GM12878 (cell line): Measurements from ENCODE around the gene CCDC57. TPM values are rescaled to one million over a fixed set of nuclear protein-coding genes. Genes with fewer than 3 reads are reported as not detected.

Experiments
- ATAC-seq: fragments of 200-7000 bp; cut with Tn5 transposase; 3 replicates; pipeline ENCODE4 v1.9.1; 2020; ENCODE audit warnings: mild to moderate bottlenecking, moderate library complexity
- BruUV-seq: library from RNA; stranded (reverse); fragments of 400-500 nt; replicated peaks from 2 replicates; lab custom pipeline; 2021; lab: Mats Ljungman, UMichigan
- CTCF ChIA-PET: fragments of 300-600 bp; sonication (Branson Sonifier 250); formaldehyde crosslinking; extraction: SDS; loops from one replicate; lab custom pipeline; 2021; ENCODE audit warnings: inconsistent platforms; lab: Yijun Ruan, JAX
- POLR2A ChIA-PET: fragments of 350-600 bp; formaldehyde crosslinking; extraction: SDS; loops from one replicate; lab custom pipeline; 2021; ENCODE audit warnings: inconsistent platforms; lab: Charles Lee
- RAD21 ChIA-PET: fragments of 300-600 bp; sonication (Branson Sonifier 250); formaldehyde crosslinking; loops from one replicate; lab custom pipeline; 2023; ENCODE audit warnings: antibody characterized with exemption; ENCODE audit not compliant: unreplicated experiment; lab: Charles Lee
- SMC1A ChIA-PET: fragments of 300-600 bp; sonication (Branson Sonifier 250); formaldehyde crosslinking; loops from one replicate; lab custom pipeline; 2023; ENCODE audit not compliant: unreplicated experiment, uncharacterized antibody; lab: Charles Lee
- DNase-seq: peaks from one replicate; pipeline ENCODE4 v3.0.0-alpha.2; 2011; ENCODE audit warnings: low read depth, low spot score
- FAIRE-seq: peaks from 3 replicates; lab custom pipeline; 2011; peaks lifted over from hg19 to GRCh38; lab: Jason Lieb, UNC
- H2AFZ ChIP-seq: 2 replicates; pipeline ENCODE4 v1.6.0; 2011; ENCODE audit warnings: low read depth, low read length, control low read depth; ENCODE audit not compliant: control insufficient read depth
- H3K27ac ChIP-seq: 2 replicates; pipeline ENCODE4 v1.5.1; 2011; ENCODE audit warnings: control low read depth; ENCODE audit not compliant: control insufficient read depth, insufficient read depth
- H3K27me3 ChIP-seq, 2 experiments: replicated peaks in 1 of 2; 2 replicates each; pipeline versions ENCODE4 v1.6.0 to v1.6.1; 2011; ENCODE audit warnings: low read length in 1 of 2; ENCODE audit not compliant: control insufficient read depth in 2 of 2, insufficient read depth in 2 of 2
- H3K36me3 ChIP-seq, 2 experiments: 2 replicates each; pipeline ENCODE4 v1.5.1; 2011; ENCODE audit warnings: low read length in 1 of 2; ENCODE audit not compliant: control insufficient read depth in 2 of 2, insufficient read depth in 2 of 2
- H3K4me1 ChIP-seq: 2 replicates; pipeline ENCODE4 v1.6.1; 2011; ENCODE audit warnings: mild to moderate bottlenecking, low read length, moderate library complexity, mixed read lengths; ENCODE audit not compliant: control insufficient read depth, insufficient read depth
- H3K4me2 ChIP-seq: 2 replicates; pipeline ENCODE4 v1.6.0; 2011; ENCODE audit warnings: control low read depth; ENCODE audit not compliant: control insufficient read depth, insufficient read depth
- H3K4me3 ChIP-seq: fragments of 200-600 bp; sonication (generic); 2 replicates; pipeline ENCODE4 v1.5.1; 2016
- H3K79me2 ChIP-seq: 2 replicates; pipeline ENCODE4 v1.6.0; 2011; ENCODE audit warnings: low read length; ENCODE audit not compliant: control insufficient read depth, insufficient read depth
- H3K9ac ChIP-seq: 2 replicates; pipeline ENCODE4 v1.8.0; 2011; ENCODE audit warnings: low read length, control low read depth, mixed read lengths; ENCODE audit not compliant: control insufficient read depth, insufficient read depth
- H3K9me3 ChIP-seq: replicated peaks from 3 replicates; pipeline ENCODE4 v1.5.1; 2011; ENCODE audit warnings: mild to moderate bottlenecking, low read length; ENCODE audit not compliant: control insufficient read depth, insufficient read depth
- H4K20me1 ChIP-seq: 2 replicates; pipeline ENCODE4 v1.6.0; 2011; ENCODE audit not compliant: control insufficient read depth, insufficient read depth
- CHD2 ChIP-seq: IDR thresholded peaks from 2 replicates; pipeline ENCODE4 v1.6.1; 2011; ENCODE audit warnings: low read depth, low read length, improper control_type of control experiment, borderline replicate concordance
- EED ChIP-seq: sonication (generic); IDR thresholded peaks from 2 replicates; pipeline ENCODE4 v1.6.1; 2016; ENCODE audit warnings: antibody characterized with exemption, low read depth
- GATAD2B ChIP-seq: fragments of 450-650 bp; conservative IDR thresholded peaks from 2 replicates; pipeline ENCODE4 v1.6.1; 2017; ENCODE audit warnings: low read depth, mild to moderate bottlenecking, moderate library complexity
- JUND ChIP-seq: IDR thresholded peaks from 2 replicates; pipeline ENCODE4 v1.6.1; 2012; ENCODE audit warnings: low read depth, mild to moderate bottlenecking, low read length, improper control_type of control experiment, moderate library complexity
- MYC ChIP-seq: IDR thresholded peaks from 2 replicates; pipeline ENCODE4 v1.6.1; 2011; ENCODE audit warnings: mild to moderate bottlenecking, low read length, moderate library complexity, inconsistent platforms; ENCODE audit not compliant: insufficient read depth, insufficient replicate concordance, insufficient read length, severe bottlenecking
- NR2C1 ChIP-seq: fragments of 450-650 bp; IDR thresholded peaks from 2 replicates; pipeline ENCODE4 v1.6.1; 2017; ENCODE audit warnings: antibody characterized with exemption, mild to moderate bottlenecking, moderate library complexity
- PAX8 ChIP-seq: fragments of 450-650 bp; IDR thresholded peaks from 2 replicates; pipeline ENCODE4 v1.6.1; 2017; ENCODE audit warnings: mild to moderate bottlenecking, moderate library complexity
- POLR2AphosphoS5 ChIP-seq: IDR thresholded peaks from 2 replicates; pipeline ENCODE4 v1.6.1; 2011; ENCODE audit warnings: mild to moderate bottlenecking, low read length, inconsistent platforms
- RAD51 ChIP-seq: fragments of 450-650 bp; IDR thresholded peaks from 2 replicates; pipeline ENCODE4 v1.6.1; 2016; ENCODE audit warnings: moderate library complexity, mild to moderate bottlenecking, inconsistent platforms
- SMC3 ChIP-seq: IDR thresholded peaks from 2 replicates; pipeline ENCODE4 v1.6.1; 2011; ENCODE audit warnings: low read length, improper control_type of control experiment, borderline replicate concordance
- WGBS: methylation state at CpG from one replicate; pipeline ENCODE4 v1.1.6; 2016; ENCODE audit warnings: low lambda C conversion rate; ENCODE audit not compliant: insufficient replicate concordance, insufficient coverage; ENCODE audit errors: missing lambda C conversion rate; 5-methylcytosine and 5-hydroxymethylcytosine counted together
- in situ Hi-C: fragments of 300-500 bp; cut with MboI; formaldehyde crosslinking; loops from 9 replicates; pipeline ENCODE4 v1.14.3; 2018; ENCODE audit warnings: mixed read lengths
- intact Hi-C: fragments of 100-400 bp; cut with micrococcal nuclease; formaldehyde crosslinking; loops from one replicate; pipeline ENCODE4 v1.14.2; 2022; ENCODE audit not compliant: unreplicated experiment
- polyA plus RNA-seq, 11 experiments: library from polyadenylated mRNA; depleted of rRNA in 4 of 11; unstranded in 6 of 11; stranded (reverse) in 5 of 11; fragments of >200 nt; fragmentation: Nextera tagmentation in 4 of 11; fragmentation: Illumina TruSeq in 1 of 11; extraction: Ambion mirVana in 4 of 11; extraction: Trizol in 1 of 11; gene quantifications; 1 replicate in 1 of 11; 2 replicates in 10 of 11; pipeline versions ENCODE4 v1.2.1 to v1.2.3, GENCODE V29; 2011 to 2016; ENCODE audit warnings: inconsistent platforms in 2 of 11, missing spikeins in 2 of 11, low read depth in 1 of 11
- total RNA-seq, 4 experiments: library from RNA; depleted of rRNA in 3 of 4; stranded (reverse); fragments of >200 nt in 3 of 4; fragmentation: Illumina TruSeq in 1 of 4; extraction: Trizol in 1 of 4; gene quantifications; 2 replicates each; pipeline versions ENCODE4 v1.2.1 to v1.2.3, GENCODE V29; 2013 to 2021
- TF ChIP-seq, protein P1 (sequence below): IDR thresholded peaks from 2 replicates; pipeline ENCODE4 v1.6.1; 2011; ENCODE audit warnings: low read depth, mild to moderate bottlenecking, low read length, moderate library complexity, borderline replicate concordance; ENCODE audit errors: extremely low read depth

Gene CCDC57
- total and polyA plus RNA-seq, 10 of the 15 experiments (the other 5 are each of a cell fraction or from before 2014, with no cell fraction given) = 5.4 to 123 (median 45.8) TPM

DNA sequence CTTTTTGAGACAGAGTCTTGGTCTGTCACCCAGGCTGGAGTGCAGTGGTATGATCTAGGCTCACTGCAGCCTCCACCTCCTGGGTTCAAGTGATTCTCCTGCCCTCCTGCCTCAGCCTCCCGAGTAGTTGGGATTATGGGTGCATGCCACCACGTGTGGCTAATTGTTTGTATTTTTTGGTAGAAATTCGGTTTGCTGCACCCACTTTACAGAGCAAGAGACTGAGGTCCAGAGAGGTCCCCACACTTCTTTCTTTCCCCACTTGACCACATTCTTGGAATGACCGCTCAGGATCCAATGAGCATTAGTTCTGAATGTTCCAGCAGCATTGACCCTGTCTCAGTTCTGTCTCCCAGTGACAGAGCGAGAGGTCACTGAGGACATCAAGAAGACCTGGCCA lies 10.9 kb upstream of the CCDC57 start:
- no peaks in the 10 kb centered on the region; a peak in 1 of 4 replicates for H3K27me3 ChIP-seq
- ChIA-PET POLR2A (no interaction called here), SMC1A (no interaction called here), RAD21 (no interaction called here), CTCF (no interaction called here)
- H3K27ac ChIP-seq = no peak overlapping the region
- H3K9me3 ChIP-seq = no peaks in the 10 kb centered on the region; the same call in 2 of the 3 replicates
- no peak for TF ChIP-seq SMC3
- TF ChIP-seq CHD2 = no peak
- TF ChIP-seq POLR2AphosphoS5 = no peak
- TF ChIP-seq GATAD2B = no peak
- no peak for TF ChIP-seq RAD51
- TF ChIP-seq JUND = no peak
- TF ChIP-seq EED = no peak
- TF ChIP-seq, protein P1, sequence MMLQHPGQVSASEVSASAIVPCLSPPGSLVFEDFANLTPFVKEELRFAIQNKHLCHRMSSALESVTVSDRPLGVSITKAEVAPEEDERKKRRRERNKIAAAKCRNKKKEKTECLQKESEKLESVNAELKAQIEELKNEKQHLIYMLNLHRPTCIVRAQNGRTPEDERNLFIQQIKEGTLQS = no peak
- no peak for TF ChIP-seq MYC
- no peak for TF ChIP-seq PAX8
- TF ChIP-seq NR2C1 = no peak
- H3K9ac ChIP-seq = no peak overlapping the region
- DNase-seq (no peak), ATAC-seq (no peak), FAIRE-seq (no peak)
- intact Hi-C loops (no loop called here), in situ Hi-C loops (no loop called here)
- peaks cover 6% of the 10 kb centered on the region for H3K79me2 ChIP-seq
- no peak overlapping the region for H3K4me2 ChIP-seq
- no peak overlapping the region for H3K4me3 ChIP-seq
- BruUV-seq = no TSS peak
- H3K4me1 ChIP-seq = peaks cover 5% of the 10 kb centered on the region
- WGBS = 56% methylated on average over 5 of the region's 5 CpGs
- no peak overlapping the region for H2AFZ ChIP-seq
- no peaks in the 10 kb centered on the region for H4K20me1 ChIP-seq
- no peaks in the 10 kb centered on the region for H3K36me3 ChIP-seq
